OCI-LY7 (cell line): ENCODE data around the gene TMEM256. TPM values are rescaled to one million over a fixed set of nuclear protein-coding genes. Genes with fewer than 3 reads are reported as not detected.
A peak's percentile ranks its signal among the peaks of the same experiment; 100 is the strongest.

Source experiments
- BruUV-seq: library from RNA; stranded (reverse); fragments of 400-500 nt; replicated peaks from 2 replicates; lab custom pipeline; 2021; lab: Mats Ljungman, UMichigan
- CTCF ChIA-PET: fragments of 300-600 bp; sonication (Branson Sonifier 250); formaldehyde crosslinking; loops from one replicate; lab custom pipeline; 2022; ENCODE audit warnings: antibody characterized with exemption; ENCODE audit not compliant: unreplicated experiment; lab: Charles Lee
- POLR2A ChIA-PET: fragments of 300-600 bp; sonication (Branson Sonifier 250); formaldehyde crosslinking; loops from one replicate; lab custom pipeline; 2022; ENCODE audit warnings: antibody characterized with exemption; lab: Charles Lee
- DNase-seq: peaks from one replicate; pipeline ENCODE4 v3.0.0-alpha.2; 2015; ENCODE audit warnings: low spot score
- H2AFZ ChIP-seq: fragments of 200-600 bp; sonication (generic), shearing (Covaris generic); 2 replicates; pipeline ENCODE4 v1.6.1; 2014; ENCODE audit warnings: mild to moderate bottlenecking, antibody characterized with exemption, low read length, moderate library complexity
- H3K27ac ChIP-seq: fragments of 200-600 bp; sonication (generic); 2 replicates; pipeline ENCODE4 v1.5.1; 2014; ENCODE audit warnings: mixed run types, low read depth, mild to moderate bottlenecking, moderate library complexity, low read length, inconsistent platforms; ENCODE audit not compliant: poor library complexity, severe bottlenecking
- H3K36me3 ChIP-seq: fragments of 200-600 bp; sonication (generic); 2 replicates; pipeline ENCODE4 v1.6.1; 2014; ENCODE audit warnings: mild to moderate bottlenecking, antibody characterized with exemption, low read length, moderate library complexity, mixed read lengths; ENCODE audit not compliant: insufficient read depth
- H3K4me1 ChIP-seq: fragments of 200-600 bp; sonication (generic); 2 replicates; pipeline ENCODE4 v1.5.1; 2014; ENCODE audit warnings: mild to moderate bottlenecking, low read length; ENCODE audit not compliant: insufficient read depth, poor library complexity, severe bottlenecking
- H3K4me2 ChIP-seq: fragments of 200-600 bp; sonication (generic); 2 replicates; pipeline ENCODE4 v1.6.1; 2014; ENCODE audit warnings: mild to moderate bottlenecking, low read length
- H3K4me3 ChIP-seq: fragments of 200-600 bp; sonication (generic); 2 replicates; pipeline ENCODE4 v1.5.1; 2014; ENCODE audit warnings: mild to moderate bottlenecking, low read depth, low read length; ENCODE audit not compliant: poor library complexity, severe bottlenecking
- H3K79me2 ChIP-seq: fragments of 200-600 bp; sonication (generic); 2 replicates; pipeline ENCODE4 v1.6.1; 2016; ENCODE audit warnings: low read depth, mild to moderate bottlenecking, low read length, moderate library complexity, mixed read lengths; ENCODE audit not compliant: insufficient read depth
- H3K9me2 ChIP-seq: fragments of 200-600 bp; sonication (generic); 2 replicates; pipeline ENCODE4 v1.6.1; 2016; ENCODE audit warnings: mild to moderate bottlenecking, low read length, mixed read lengths; ENCODE audit not compliant: insufficient read depth
- H3K9me3 ChIP-seq: fragments of 200-600 bp; sonication (generic); 2 replicates; pipeline ENCODE4 v1.6.1; 2014; ENCODE audit warnings: mild to moderate bottlenecking, mixed run types, low read length, mixed read lengths
- H4K20me1 ChIP-seq: fragments of 200-600 bp; sonication (generic); 2 replicates; pipeline ENCODE4 v1.6.1; 2014; ENCODE audit warnings: mild to moderate bottlenecking, antibody characterized with exemption, low read length, moderate library complexity, mixed read lengths; ENCODE audit not compliant: insufficient read depth
- CTCF ChIP-seq: fragments of 200-600 bp; sonication (generic); conservative IDR thresholded peaks from 2 replicates; pipeline ENCODE4 v1.5.1; 2014; ENCODE audit warnings: mild to moderate bottlenecking, antibody characterized with exemption, low read length, moderate library complexity, mixed read lengths
- EZH2phosphoT487 ChIP-seq: fragments of 200-600 bp; sonication (generic); IDR thresholded peaks from 2 replicates; pipeline ENCODE4 v1.6.1; 2018; ENCODE audit warnings: low read depth, borderline replicate concordance, mild to moderate bottlenecking, mixed run types, antibody characterized with exemption, low read length, moderate library complexity, mixed read lengths
- intact Hi-C: fragments of 100-400 bp; cut with micrococcal nuclease; formaldehyde crosslinking; loops from one replicate; pipeline ENCODE4 v1.10.0; 2022; ENCODE audit not compliant: unreplicated experiment
- total RNA-seq, 2 experiments: library from RNA; depleted of rRNA in 1 of 2; stranded (reverse); fragments of >200 nt in 1 of 2; shearing (Covaris generic) in 1 of 2; gene quantifications; 2 replicates each; pipeline ENCODE4 v1.2.3, GENCODE V29; 2014 to 2022

TMEM256 gene
- total RNA-seq, 2 experiments from 2014 or later, result 96.6 to 165 TPM

- CTCF ChIA-PET, result no interaction called here
- H3K79me2 ChIP-seq, result no peaks in the 10 kb centered on the region
- no peaks in the 10 kb centered on the region for H3K9me2 ChIP-seq
- intact Hi-C loops, result no loop called here
- no peak overlapping the region for H3K27ac ChIP-seq
- no TSS peak for BruUV-seq
- no peak for DNase-seq
- H4K20me1 ChIP-seq, result no peaks in the 10 kb centered on the region
- H3K4me1 ChIP-seq, result no peaks in the 10 kb centered on the region
- no peaks in the 10 kb centered on the region for H3K36me3 ChIP-seq
- H3K4me3 ChIP-seq, result no peak overlapping the region
- POLR2A ChIA-PET, result no interaction called here
- H2AFZ ChIP-seq, result no peak overlapping the region
- H3K9me3 ChIP-seq, result no peaks in the 10 kb centered on the region
- TF ChIP-seq CTCF (no peak), EZH2phosphoT487 (no peak)
- no peak overlapping the region for H3K4me2 ChIP-seq
Observed at GRCh38 chr17:7417056-7417655, 13.3 kb upstream of the TMEM256 start.

GRCh38 chr17:7416323-7416722 is 12.4 kb upstream of the TMEM256 start:
- H3K4me2 ChIP-seq, result no peak overlapping the region
- H4K20me1 ChIP-seq, result no peaks in the 10 kb centered on the region
- H3K4me1 ChIP-seq, result no peaks in the 10 kb centered on the region
- H3K9me2 ChIP-seq, result no peaks in the 10 kb centered on the region
- ChIA-PET POLR2A (interaction anchor here (0.6 kb wide), 2 partner anchors 61 to 113 kb away, joined by 3 to 6 read pairs; partner anchors contain the start of gene TMEM95), CTCF (no interaction called here)
- TF ChIP-seq CTCF, result peak; percentile 36
- TF ChIP-seq EZH2phosphoT487, result no peak
- no peak overlapping the region for H2AFZ ChIP-seq
- H3K4me3 ChIP-seq, result no peak overlapping the region
- no peak for DNase-seq
- no TSS peak for BruUV-seq
- no peaks in the 10 kb centered on the region for H3K36me3 ChIP-seq
- intact Hi-C loops, result no loop called here
- no peaks in the 10 kb centered on the region for H3K9me3 ChIP-seq
- H3K79me2 ChIP-seq, result no peaks in the 10 kb centered on the region
- H3K27ac ChIP-seq, result no peak overlapping the region

- Histone ChIP-seq H4K20me1 (no peaks in the 10 kb centered on the region), H3K9me3 (no peaks in the 10 kb centered on the region), H3K4me2 (no peak overlapping the region), H3K27ac (no peak overlapping the region), H3K36me3 (no peaks in the 10 kb centered on the region), H3K79me2 (no peaks in the 10 kb centered on the region), H2AFZ (no peak overlapping the region), H3K4me1 (no peaks in the 10 kb centered on the region), H3K4me3 (no peak overlapping the region), H3K9me2 (no peaks in the 10 kb centered on the region)
- ChIA-PET CTCF (no interaction called here), POLR2A (interaction anchor here (0.6 kb wide), 2 partner anchors 61 to 112 kb away, joined by 3 to 6 read pairs; partner anchors contain the start of gene TMEM95)
- intact Hi-C loops, result no loop called here
- BruUV-seq, result no TSS peak
- TF ChIP-seq EZH2phosphoT487 (no peak), CTCF (no peak)
- no peak for DNase-seq
Observed at GRCh38 chr17:7415784-7416183, 11.9 kb upstream of the TMEM256 start.
